Measurements from ENCODE around the gene SH3GLB2. TPM values are rescaled to one million over a fixed set of nuclear protein-coding genes. Genes with fewer than 3 reads are reported as not detected.

The SH3GLB2 gene
- total RNA-seq, 1 experiment from 2014 or later, result 52.7 TPM

GRCh38 chr9:129072171-129072570, 44.0 kb upstream of the SH3GLB2 start:
- H3K4me1 ChIP-seq (ENCODE audit: insufficient read depth, low read length, poor library complexity, severe bottlenecking), result no peaks in the 10 kb centered on the region
- POLR2A ChIA-PET (ENCODE audit: low non-redundant PET), result no interaction called here
- H3K36me3 ChIP-seq (ENCODE audit: insufficient read depth, low read length, poor library complexity, severe bottlenecking), result no peaks in the 10 kb centered on the region
- H3K27me3 ChIP-seq (replicated peaks; ENCODE audit: insufficient read depth, low read depth, low read length, poor library complexity), result no peaks in the 10 kb centered on the region
- no peak overlapping the region for H3K27ac ChIP-seq (ENCODE audit: low read depth, low read length, poor library complexity, severe bottlenecking)
- no peak for DNase-seq (ENCODE audit: low spot score)
- TF ChIP-seq CTCF (conservative IDR thresholded peaks at IDR 0.05; ENCODE audit: low read depth, low read length) (no peak), EZH2 (IDR thresholded peaks at IDR 0.05; ENCODE audit: borderline replicate concordance, low read depth, low read length, poor library complexity, severe bottlenecking) (no peak)
- BruUV-seq (replicated peaks), result no TSS peak
- CTCF ChIA-PET, result no interaction called here
- H3K4me3 ChIP-seq (ENCODE audit: low read depth, low read length, poor library complexity, severe bottlenecking), result no peak overlapping the region
- intact Hi-C loops (cut with micrococcal nuclease; ENCODE audit: unreplicated experiment), result no loop called here
- H3K9me3 ChIP-seq (ENCODE audit: low read depth, low read length, poor library complexity, severe bottlenecking), result no peaks in the 10 kb centered on the region

GRCh38 chr9:129071526-129072126, 43.5 kb upstream of the SH3GLB2 start:
- no TSS peak for BruUV-seq (replicated peaks)
- POLR2A ChIA-PET (ENCODE audit: low non-redundant PET), result no interaction called here
- CTCF ChIA-PET, result no interaction called here
- Histone ChIP-seq H3K27ac (ENCODE audit: low read depth, low read length, poor library complexity, severe bottlenecking) (no peak overlapping the region), H3K9me3 (ENCODE audit: low read depth, low read length, poor library complexity, severe bottlenecking) (no peaks in the 10 kb centered on the region), H3K4me1 (ENCODE audit: insufficient read depth, low read length, poor library complexity, severe bottlenecking) (no peaks in the 10 kb centered on the region), H3K36me3 (ENCODE audit: insufficient read depth, low read length, poor library complexity, severe bottlenecking) (no peaks in the 10 kb centered on the region), H3K4me3 (ENCODE audit: low read depth, low read length, poor library complexity, severe bottlenecking) (no peak overlapping the region), H3K27me3 (replicated peaks; ENCODE audit: insufficient read depth, low read depth, low read length, poor library complexity) (no peaks in the 10 kb centered on the region)
- intact Hi-C loops (cut with micrococcal nuclease; ENCODE audit: unreplicated experiment), result no loop called here
- DNase-seq (ENCODE audit: low spot score), result no peak
- no peak for TF ChIP-seq EZH2 (IDR thresholded peaks at IDR 0.05; ENCODE audit: borderline replicate concordance, low read depth, low read length, poor library complexity, severe bottlenecking)
- no peak for TF ChIP-seq CTCF (conservative IDR thresholded peaks at IDR 0.05; ENCODE audit: low read depth, low read length)

- no peak for TF ChIP-seq EZH2 (IDR thresholded peaks at IDR 0.05; ENCODE audit: borderline replicate concordance, low read depth, low read length, poor library complexity, severe bottlenecking)
- TF ChIP-seq CTCF (conservative IDR thresholded peaks at IDR 0.05; ENCODE audit: low read depth, low read length), result no peak
- no peak for DNase-seq (ENCODE audit: low spot score)
- H3K9me3 ChIP-seq (ENCODE audit: low read depth, low read length, poor library complexity, severe bottlenecking), result no peaks in the 10 kb centered on the region
- CTCF ChIA-PET, result no interaction called here
- H3K4me3 ChIP-seq (ENCODE audit: low read depth, low read length, poor library complexity, severe bottlenecking), result no peak overlapping the region
- BruUV-seq (replicated peaks), result no TSS peak
- H3K27me3 ChIP-seq (replicated peaks; ENCODE audit: insufficient read depth, low read depth, low read length, poor library complexity), result no peaks in the 10 kb centered on the region
- no peaks in the 10 kb centered on the region for H3K36me3 ChIP-seq (ENCODE audit: insufficient read depth, low read length, poor library complexity, severe bottlenecking)
- intact Hi-C loops (cut with micrococcal nuclease; ENCODE audit: unreplicated experiment), result no loop called here
- POLR2A ChIA-PET (ENCODE audit: low non-redundant PET), result no interaction called here
- no peak overlapping the region for H3K27ac ChIP-seq (ENCODE audit: low read depth, low read length, poor library complexity, severe bottlenecking)
- no peaks in the 10 kb centered on the region for H3K4me1 ChIP-seq (ENCODE audit: insufficient read depth, low read length, poor library complexity, severe bottlenecking)
Measured at GRCh38 chr9:129070696-129071525, 42.8 kb upstream of the SH3GLB2 start.
